OCI-LY3 (cell line): ENCODE results near the gene SGSH.

Experiments
- H2AFZ ChIP-seq: fragments of 200-600, 300-600 bp; shearing (Covaris generic); 2 replicates; pipeline ENCODE4 v1.6.0; 2014; ENCODE audit warnings: antibody characterized with exemption, low read depth, low read length
- H3K27ac ChIP-seq: fragments of 200-600, 300-600 bp; sonication (generic); 2 replicates; pipeline ENCODE4 v1.5.1; 2014; ENCODE audit warnings: mild to moderate bottlenecking, low read length, moderate library complexity, mixed read lengths
- H3K27me3 ChIP-seq: fragments of 200-600, 300-600 bp; sonication (generic); 2 replicates; pipeline ENCODE4 v1.6.1; 2014; ENCODE audit warnings: low read depth, low read length, mixed read lengths
- H3K36me3 ChIP-seq: fragments of 200-600, 300-600 bp; sonication (generic); replicated peaks from 2 replicates; pipeline ENCODE3; 2014; ENCODE audit warnings: low read depth, low read length, mixed read lengths
- H3K4me1 ChIP-seq: fragments of 300-600, 200-600 bp; sonication (generic); 2 replicates; pipeline ENCODE4 v1.6.1; 2014; ENCODE audit warnings: low read length, mixed read lengths
- H3K4me2 ChIP-seq: fragments of 200-600, 300-600 bp; sonication (generic); 2 replicates; pipeline ENCODE4 v1.6.1; 2014; ENCODE audit warnings: low read length, mixed read lengths
- H3K4me3 ChIP-seq: fragments of 300-600, 200-600 bp; sonication (generic); 2 replicates; pipeline ENCODE4 v1.5.1; 2014; ENCODE audit warnings: antibody characterized with exemption, mild to moderate bottlenecking, low read length, moderate library complexity
- H3K79me2 ChIP-seq: fragments of 300-600, 200-600 bp; shearing (Covaris generic); 2 replicates; pipeline ENCODE4 v1.6.1; 2014; ENCODE audit warnings: mild to moderate bottlenecking, low read length, mixed read lengths
- H3K9ac ChIP-seq: fragments of 300-600, 200-600 bp; shearing (Covaris generic); 2 replicates; pipeline ENCODE4 v1.6.0; 2014; ENCODE audit warnings: mild to moderate bottlenecking, low read length, moderate library complexity
- H3K9me3 ChIP-seq: fragments of 200-600, 300-600 bp; shearing (Covaris generic); 2 replicates; pipeline ENCODE4 v1.6.1; 2014; ENCODE audit warnings: low read length, mixed read lengths; ENCODE audit not compliant: insufficient read depth
- H4K20me1 ChIP-seq: fragments of 200-600, 300-600 bp; sonication (generic); 2 replicates; pipeline ENCODE4 v1.6.1; 2016; ENCODE audit warnings: low read length, mixed read lengths; ENCODE audit not compliant: insufficient read depth
- EZH2phosphoT487 ChIP-seq: fragments of 200-600 bp; shearing (Covaris generic); IDR thresholded peaks from 2 replicates; pipeline ENCODE4 v1.6.1; 2018; ENCODE audit warnings: antibody characterized with exemption, mixed run types, low read depth
- TF ChIP-seq, protein P1 (sequence below): fragments of 200-600, 300-600 bp; sonication (generic); IDR thresholded peaks from 2 replicates; pipeline ENCODE4 v1.5.1; 2014; ENCODE audit warnings: antibody characterized with exemption, low read length, low read depth

The SGSH gene

GRCh38 chr17:80169784-80170500 is 50.2 kb downstream of the SGSH start, which contains the start of gene CARD14:
TSS of gene CARD14 (plus strand) at chr17:80170030. CDS start at chr17:80181439, 11,409 bp downstream.
- Histone ChIP-seq H3K27me3 (peaks cover 4% of the 10 kb centered on the region), H3K4me2 (no peak within 1 kb of the TSS), H3K4me1 (no peaks in the 10 kb centered on the region), H3K4me3 (no peak within 1 kb of the TSS), H3K36me3 (no peaks in the 10 kb centered on the region), H3K27ac (no peak within 1 kb of the TSS), H3K79me2 (no peaks in the 10 kb centered on the region), H3K9ac (no peak within 1 kb of the TSS), H2AFZ (no peak within 1 kb of the TSS), H3K9me3 (no peaks in the 10 kb centered on the region), H4K20me1 (no peaks in the 10 kb centered on the region)
- no peak for TF ChIP-seq EZH2phosphoT487
- TF ChIP-seq, protein P1, sequence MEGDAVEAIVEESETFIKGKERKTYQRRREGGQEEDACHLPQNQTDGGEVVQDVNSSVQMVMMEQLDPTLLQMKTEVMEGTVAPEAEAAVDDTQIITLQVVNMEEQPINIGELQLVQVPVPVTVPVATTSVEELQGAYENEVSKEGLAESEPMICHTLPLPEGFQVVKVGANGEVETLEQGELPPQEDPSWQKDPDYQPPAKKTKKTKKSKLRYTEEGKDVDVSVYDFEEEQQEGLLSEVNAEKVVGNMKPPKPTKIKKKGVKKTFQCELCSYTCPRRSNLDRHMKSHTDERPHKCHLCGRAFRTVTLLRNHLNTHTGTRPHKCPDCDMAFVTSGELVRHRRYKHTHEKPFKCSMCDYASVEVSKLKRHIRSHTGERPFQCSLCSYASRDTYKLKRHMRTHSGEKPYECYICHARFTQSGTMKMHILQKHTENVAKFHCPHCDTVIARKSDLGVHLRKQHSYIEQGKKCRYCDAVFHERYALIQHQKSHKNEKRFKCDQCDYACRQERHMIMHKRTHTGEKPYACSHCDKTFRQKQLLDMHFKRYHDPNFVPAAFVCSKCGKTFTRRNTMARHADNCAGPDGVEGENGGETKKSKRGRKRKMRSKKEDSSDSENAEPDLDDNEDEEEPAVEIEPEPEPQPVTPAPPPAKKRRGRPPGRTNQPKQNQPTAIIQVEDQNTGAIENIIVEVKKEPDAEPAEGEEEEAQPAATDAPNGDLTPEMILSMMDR, result no peak

GRCh38 chr17:80169107-80169506 is 51.0 kb downstream of the SGSH start:
- Histone ChIP-seq H3K9ac (no peak overlapping the region), H3K27me3 (peaks cover 9% of the 10 kb centered on the region), H2AFZ (no peak overlapping the region), H3K4me1 (no peaks in the 10 kb centered on the region), H3K9me3 (no peaks in the 10 kb centered on the region), H3K27ac (no peak overlapping the region), H3K36me3 (no peaks in the 10 kb centered on the region), H3K4me2 (no peak overlapping the region), H3K4me3 (no peak overlapping the region), H3K79me2 (no peaks in the 10 kb centered on the region), H4K20me1 (no peaks in the 10 kb centered on the region)
- TF ChIP-seq EZH2phosphoT487, result no peak
- TF ChIP-seq, protein P1, result no peak

- H3K27me3 ChIP-seq, result peaks cover 10% of the 10 kb centered on the region
- no peaks in the 10 kb centered on the region for H3K36me3 ChIP-seq
- H4K20me1 ChIP-seq, result no peaks in the 10 kb centered on the region
- no peak overlapping the region for H3K4me3 ChIP-seq
- TF ChIP-seq EZH2phosphoT487, result no peak
- TF ChIP-seq, protein P1, result no peak
- H3K9ac ChIP-seq, result no peak overlapping the region
- H3K27ac ChIP-seq, result no peak overlapping the region
- H3K79me2 ChIP-seq, result no peaks in the 10 kb centered on the region
- H2AFZ ChIP-seq, result no peak overlapping the region
- H3K9me3 ChIP-seq, result no peaks in the 10 kb centered on the region
- no peaks in the 10 kb centered on the region for H3K4me1 ChIP-seq
- H3K4me2 ChIP-seq, result no peak overlapping the region
Observed at GRCh38 chr17:80168371-80168770, 51.8 kb downstream of the SGSH start.

GRCh38 chr17:80166446-80166845 is 53.7 kb downstream of the SGSH start:
- no peaks in the 10 kb centered on the region for H3K4me1 ChIP-seq
- H3K4me2 ChIP-seq, result no peak overlapping the region
- TF ChIP-seq, protein P1, result no peak
- TF ChIP-seq EZH2phosphoT487, result no peak
- H3K79me2 ChIP-seq, result no peaks in the 10 kb centered on the region
- H4K20me1 ChIP-seq, result no peaks in the 10 kb centered on the region
- H3K9ac ChIP-seq, result no peak overlapping the region
- peaks cover 14% of the 10 kb centered on the region for H3K27me3 ChIP-seq
- H3K4me3 ChIP-seq, result no peak overlapping the region
- H3K27ac ChIP-seq, result no peak overlapping the region
- no peak overlapping the region for H2AFZ ChIP-seq
- H3K36me3 ChIP-seq, result no peaks in the 10 kb centered on the region
- no peaks in the 10 kb centered on the region for H3K9me3 ChIP-seq
